HG02938 (cell line): ENCODE measurements around the gene CHKA.

Source experiments
- ATAC-seq: cut with Tn5 transposase; IDR thresholded peaks from one replicate; pipeline ENCODE4 v1.9.1; 2021; ENCODE audit warnings: mild to moderate bottlenecking, moderate library complexity; ENCODE audit not compliant: unreplicated experiment

CHKA gene

DNA sequence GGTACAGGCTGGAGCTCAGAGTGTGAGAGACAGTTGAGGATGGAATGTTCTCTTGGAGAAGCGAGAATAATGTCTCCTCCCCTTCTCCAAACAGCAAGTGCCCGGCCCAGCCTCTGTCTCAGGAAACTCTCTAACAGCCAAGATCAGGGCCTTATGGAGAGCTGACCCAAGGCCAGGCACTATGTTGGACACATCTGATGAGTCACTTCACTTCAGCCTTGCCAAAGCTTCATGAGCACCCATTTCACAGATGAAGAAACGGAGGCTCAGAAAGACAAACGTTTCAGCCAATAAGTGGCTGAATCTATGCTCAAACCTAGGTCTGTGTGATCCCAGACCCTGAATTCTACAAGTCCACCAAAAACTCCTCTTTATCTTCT is 22.1 kb upstream of the CHKA start:
- ATAC-seq = no peak

GRCh38 chr11:68142441-68143309 is 21.5 kb upstream of the CHKA start:
- no peak for ATAC-seq

- no peak for ATAC-seq
Observed at GRCh38 chr11:68142028-68142412, 20.8 kb upstream of the CHKA start.

- ATAC-seq = no peak
Observed at GRCh38 chr11:68141246-68142027, 20.2 kb upstream of the CHKA start.

DNA sequence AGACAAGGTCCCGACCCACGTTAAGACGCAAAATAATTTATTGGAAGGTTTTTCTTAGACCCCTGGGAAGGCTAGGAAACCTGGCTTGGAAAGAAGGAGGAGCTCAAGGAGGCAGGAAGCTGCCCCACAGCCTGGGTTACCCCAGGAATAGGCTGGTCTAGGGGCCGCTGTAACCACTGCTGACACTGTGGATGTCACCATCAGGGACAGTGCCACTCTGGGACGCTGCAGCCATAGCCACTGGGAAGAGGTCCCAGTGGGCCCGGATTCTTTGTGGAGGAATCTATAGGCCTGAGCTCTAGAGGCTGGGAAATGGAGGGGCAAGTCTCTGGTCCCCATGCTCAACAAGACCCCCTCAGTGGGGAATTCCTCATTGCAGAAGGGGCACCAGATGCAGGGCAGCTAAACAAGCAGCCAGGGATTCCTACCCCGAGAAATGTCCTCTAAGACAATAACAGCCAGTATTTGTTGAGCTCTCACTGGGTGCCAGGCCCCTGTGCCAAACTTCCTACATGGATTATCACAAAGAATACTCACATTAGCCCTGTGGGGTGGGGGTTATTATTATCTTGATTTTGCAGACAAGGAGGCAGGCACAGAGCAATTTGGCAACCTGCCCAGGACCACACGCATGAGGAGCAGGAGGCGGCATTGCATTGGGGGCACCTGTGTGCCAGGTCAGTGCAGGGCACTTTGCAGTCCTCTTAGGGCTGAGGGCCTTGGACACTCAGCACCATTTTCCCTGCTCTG is 19.5 kb upstream of the CHKA start:
- ATAC-seq = no peak

DNA sequence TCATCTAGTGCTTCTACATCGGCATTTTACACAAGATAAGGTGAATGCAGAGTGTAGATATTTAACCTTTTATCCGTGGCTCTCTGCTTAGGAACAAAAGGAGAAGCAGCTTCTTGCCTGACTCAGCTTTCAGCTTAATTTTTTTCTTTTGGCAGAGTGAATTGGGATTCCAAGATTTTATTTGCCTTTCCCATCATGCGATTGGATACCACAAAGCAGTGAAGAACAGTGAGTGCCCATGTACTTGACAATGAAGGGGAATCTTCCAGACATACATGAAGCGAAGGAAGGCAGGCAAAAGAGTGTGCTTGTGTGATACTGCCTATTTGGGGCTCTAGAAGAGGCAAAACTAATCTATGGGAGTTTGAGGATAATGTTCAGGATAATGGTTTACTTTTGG is 17.0 kb upstream of the CHKA start:
- no peak for ATAC-seq

- ATAC-seq = no peak
Observed at GRCh38 chr11:68137833-68138232, 16.6 kb upstream of the CHKA start.

DNA sequence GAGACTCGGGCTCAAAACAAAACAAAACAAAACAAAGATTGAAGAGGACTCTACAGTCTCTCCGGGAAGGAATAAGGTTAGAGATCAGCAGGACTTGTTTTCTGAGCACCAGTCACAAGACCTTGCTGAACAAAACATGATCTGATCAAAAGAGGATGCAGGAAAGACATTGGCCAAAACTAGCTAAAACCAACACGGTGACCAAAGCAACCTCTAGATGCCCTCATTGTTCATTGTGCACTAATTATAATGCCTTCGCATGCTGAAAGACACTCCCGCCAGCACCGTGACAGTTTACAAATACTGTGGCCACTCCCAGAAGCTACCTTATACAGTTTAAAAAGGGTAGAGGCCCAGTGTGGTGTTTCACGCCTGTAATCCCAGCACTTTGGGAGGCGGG is 15.7 kb upstream of the CHKA start:
- no peak for ATAC-seq

- no peak for ATAC-seq
Observed at GRCh38 chr11:68135161-68135560, 14.0 kb upstream of the CHKA start.

DNA sequence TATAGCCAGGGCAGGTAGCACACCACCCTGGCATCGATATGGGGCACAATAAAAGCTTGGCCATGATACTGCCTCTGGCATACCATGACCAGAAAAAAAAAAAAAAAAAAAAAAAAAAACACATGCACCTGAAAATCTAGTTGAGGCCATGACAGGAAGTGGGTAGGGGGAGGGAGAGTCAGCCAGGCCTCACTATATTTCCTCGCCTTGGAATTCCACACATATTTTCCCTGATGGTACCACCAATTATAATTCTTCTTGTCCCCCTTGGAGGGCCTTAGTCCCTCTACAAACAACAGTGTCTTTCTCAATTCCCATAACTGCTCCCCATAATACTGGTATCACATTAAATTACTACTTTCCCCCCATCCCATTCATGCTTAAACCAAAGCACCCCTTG is 12.6 kb upstream of the CHKA start:
- ATAC-seq = no peak

DNA sequence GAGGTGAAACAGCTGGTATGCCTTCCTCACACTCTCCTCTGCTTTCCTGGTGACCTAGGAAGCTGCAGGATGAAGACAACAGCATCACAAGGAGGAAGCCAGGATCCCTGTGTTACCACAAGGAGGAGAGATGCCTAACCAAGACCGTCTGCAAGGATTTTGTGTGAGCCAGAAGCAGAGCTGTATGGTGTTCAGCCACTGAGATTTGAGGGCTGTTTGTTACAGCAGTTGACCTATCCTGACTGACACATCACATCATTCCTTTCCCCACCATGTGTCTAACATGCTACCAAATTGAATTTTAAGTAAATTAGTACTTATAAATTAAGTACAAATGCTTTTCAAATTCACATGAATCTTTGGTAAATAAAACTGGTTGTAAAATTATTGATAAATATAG is 8.9 kb upstream of the CHKA start:
- no peak for ATAC-seq

GRCh38 chr11:68128682-68129327 is 7.6 kb upstream of the CHKA start:
- ATAC-seq = no peak

DNA sequence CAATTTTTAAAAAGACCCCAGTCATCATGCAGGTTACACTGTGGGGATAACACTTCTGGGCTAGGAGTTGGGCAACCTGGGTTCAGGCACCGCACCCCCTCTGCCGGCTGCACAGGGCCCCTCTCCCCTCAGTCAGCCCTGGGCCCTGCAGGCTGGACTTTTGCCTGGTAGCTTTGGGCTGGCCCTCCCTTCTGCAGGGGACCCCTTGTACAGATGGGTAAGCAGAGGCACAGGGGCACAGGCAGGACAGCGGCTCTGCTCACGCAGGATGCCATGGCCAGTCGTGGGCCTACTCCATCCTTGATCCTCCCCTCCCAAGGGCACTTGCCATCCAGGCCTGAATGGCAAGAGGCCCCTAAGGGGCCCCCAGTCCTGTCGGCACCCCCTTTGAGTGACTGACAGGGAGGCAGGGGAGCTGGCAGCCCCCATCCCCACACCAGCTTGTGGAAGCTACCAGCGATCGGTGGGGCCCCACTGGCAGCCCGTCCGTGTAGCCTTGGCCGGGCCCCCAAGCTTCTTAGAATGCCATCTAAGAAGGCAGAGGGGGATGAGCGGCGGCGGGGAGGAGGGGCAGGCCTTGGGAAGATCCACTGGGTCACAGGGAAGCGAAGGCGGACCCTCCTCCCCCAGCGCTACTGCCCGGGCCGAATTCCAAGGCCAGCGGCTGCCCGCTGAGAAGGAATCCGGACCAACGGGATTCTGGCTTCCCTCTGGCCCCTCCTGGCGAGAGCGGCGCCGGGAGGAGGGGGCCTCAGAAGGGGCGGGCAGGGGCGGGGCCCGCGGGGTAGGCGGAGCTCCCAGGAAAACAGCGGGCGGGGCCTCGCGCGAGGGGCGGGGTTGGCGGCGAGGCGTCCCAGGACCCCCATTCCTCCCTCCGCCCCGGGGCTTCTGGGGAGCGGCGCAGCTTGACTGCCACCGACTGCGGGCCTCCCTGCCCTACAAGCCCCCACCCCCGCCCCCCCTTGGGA is 6.8 kb upstream of the CHKA start:
- no peak for ATAC-seq

- ATAC-seq = no peak
Observed at GRCh38 chr11:68125164-68125563, 4.0 kb upstream of the CHKA start.

GRCh38 chr11:68122936-68123539 is 1.9 kb upstream of the CHKA start:
- no peak for ATAC-seq

DNA sequence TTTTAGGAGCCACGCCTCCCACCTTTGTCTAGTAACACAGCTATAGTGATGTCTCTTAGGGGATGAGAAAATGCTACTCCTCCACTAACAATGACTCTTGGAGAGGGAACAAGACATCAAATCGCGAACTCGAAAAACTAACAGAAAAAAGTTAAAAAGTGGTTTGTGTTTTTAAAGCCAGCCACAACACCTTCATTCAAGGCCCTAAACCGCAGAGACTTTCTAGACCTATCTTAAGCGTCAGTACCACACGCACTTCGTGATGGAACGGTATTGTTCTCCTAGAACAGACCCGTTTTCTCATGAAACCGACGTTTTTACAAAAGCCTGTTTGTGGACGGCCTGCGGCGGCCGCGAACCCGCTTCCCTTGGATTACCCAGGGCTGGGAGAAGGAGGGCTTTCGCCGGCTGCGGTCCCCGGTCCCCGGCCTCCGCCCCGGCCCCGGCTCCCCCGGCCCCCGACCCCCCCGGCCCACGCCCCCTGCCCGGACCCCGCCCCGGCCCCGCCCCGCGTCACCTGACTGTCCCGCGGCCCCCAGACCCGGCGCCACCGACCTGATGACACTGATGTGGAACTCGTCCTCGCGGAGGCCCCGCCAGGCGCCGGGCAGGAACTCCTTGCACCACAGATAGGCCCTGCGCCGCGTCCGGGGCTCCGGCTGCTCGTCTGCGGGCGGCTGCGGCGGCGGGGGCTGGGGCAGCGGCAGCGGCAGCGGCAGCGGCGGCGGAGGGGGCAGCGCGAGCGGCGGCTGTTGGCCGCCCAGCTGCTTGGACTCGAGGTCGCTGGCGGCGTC is 718 bp downstream of the CHKA start:
- peak; percentile 17 for ATAC-seq

- no peak for ATAC-seq
Observed at GRCh38 chr11:68118706-68119448, 2.3 kb downstream of the CHKA start.

GRCh38 chr11:68117853-68118470 is 3.2 kb downstream of the CHKA start:
- no peak for ATAC-seq
